K562 (cell line): Measurements from ENCODE around the gene ADD1. TPM values are rescaled to one million over a fixed set of nuclear protein-coding genes. Genes with fewer than 3 reads are reported as not detected.

Experiments
- ATAC-seq: fragments of 200-7000 bp; cut with Tn5 transposase; 3 replicates; pipeline ENCODE4 v1.9.1; 2020; ENCODE audit warnings: moderate library complexity
- BruUV-seq: library from RNA; stranded (reverse); fragments of 400-500 nt; replicated peaks from 2 replicates; lab custom pipeline; 2021; lab: Mats Ljungman, UMichigan
- CTCF ChIA-PET: fragments of 300-600 bp; formaldehyde crosslinking; extraction: SDS; loops from one replicate; lab custom pipeline; 2021; ENCODE audit warnings: low intra/inter-chr PET ratio; lab: Yijun Ruan, JAX
- POLR2A ChIA-PET: fragments of 300-600, 350-650 bp; sonication (Branson Sonifier 250); formaldehyde crosslinking; extraction: SDS; loops from one replicate; lab custom pipeline; 2021; ENCODE audit warnings: antibody characterized with exemption, inconsistent platforms; lab: Yijun Ruan, JAX
- DNase-seq, 4 experiments: peaks; one replicate each; pipeline versions ENCODE4 v3.0.0 to v3.0.0-alpha.2; 2011 to 2018; ENCODE audit warnings: low spot score in 3 of 4, mixed read lengths in 3 of 4; ENCODE audit errors: extremely low read depth in 1 of 4
- FAIRE-seq: peaks from 2 replicates; lab custom pipeline; 2011; peaks lifted over from hg19 to GRCh38; lab: Jason Lieb, UNC
- H2AFZ ChIP-seq: 2 replicates; pipeline ENCODE4 v1.6.0; 2011; ENCODE audit warnings: low read depth, low read length, control low read depth, inconsistent platforms
- H3K27ac ChIP-seq: fragments of 200-600 bp; 3 replicates; pipeline ENCODE4 v1.8.0; 2011; ENCODE audit warnings: low read depth, mild to moderate bottlenecking, control low read depth, inconsistent platforms, low read length, moderate library complexity, mixed read lengths; ENCODE audit errors: extremely low read depth
- H3K27me3 ChIP-seq, 2 experiments: fragments of 300-600 bp in 1 of 2; 2 replicates in 1 of 2; 3 replicates in 1 of 2; pipeline versions ENCODE4 v1.6.0 to v1.8.0; 2011; ENCODE audit warnings: inconsistent platforms in 2 of 2, low read length in 2 of 2, mild to moderate bottlenecking in 1 of 2, mixed read lengths in 1 of 2, moderate library complexity in 1 of 2; ENCODE audit not compliant: control insufficient read depth in 2 of 2, insufficient read depth in 2 of 2
- H3K36me3 ChIP-seq: fragments of 300-600 bp; 3 replicates; pipeline ENCODE4 v1.8.0; 2011; ENCODE audit warnings: mild to moderate bottlenecking, low read length, inconsistent platforms; ENCODE audit not compliant: control insufficient read depth, insufficient read depth
- H3K4me1 ChIP-seq, 2 experiments: fragments of 200-600 bp in 1 of 2; replicated peaks in 1 of 2; 2 replicates in 1 of 2; 3 replicates in 1 of 2; pipeline versions ENCODE4 v1.5.1 to v1.8.0; 2011; ENCODE audit warnings: inconsistent platforms in 2 of 2, low read length in 2 of 2, mild to moderate bottlenecking in 1 of 2, mixed read lengths in 1 of 2, moderate library complexity in 1 of 2; ENCODE audit not compliant: control insufficient read depth in 2 of 2, insufficient read depth in 2 of 2
- H3K4me2 ChIP-seq: 2 replicates; pipeline ENCODE4 v1.6.1; 2011; ENCODE audit warnings: low read length, control low read depth, inconsistent platforms, mixed read lengths; ENCODE audit not compliant: insufficient read depth
- H3K4me3 ChIP-seq: fragments of 200-600 bp; sonication (generic), shearing (Covaris generic); 2 replicates; pipeline ENCODE4 v1.5.1; 2016; ENCODE audit warnings: control low read depth, inconsistent platforms
- H3K79me2 ChIP-seq: fragments of 200-600 bp; 3 replicates; pipeline ENCODE4 v1.8.0; 2011; ENCODE audit warnings: low read length, inconsistent platforms; ENCODE audit not compliant: control insufficient read depth, insufficient read depth
- H3K9ac ChIP-seq, 2 experiments: 2 replicates each; pipeline versions ENCODE4 v1.6.0 to v1.6.1; 2011; ENCODE audit warnings: low read depth in 2 of 2, low read length in 2 of 2, control low read depth in 1 of 2, inconsistent platforms in 1 of 2, mild to moderate bottlenecking in 1 of 2, mixed read lengths in 1 of 2; ENCODE audit not compliant: insufficient read depth in 1 of 2
- H3K9me1 ChIP-seq: one replicate; pipeline ENCODE4 v1.6.0; 2011; ENCODE audit warnings: inconsistent platforms, mild to moderate bottlenecking, low read length, moderate library complexity; ENCODE audit not compliant: control insufficient read depth, insufficient read depth
- H3K9me3 ChIP-seq: replicated peaks from 2 replicates; pipeline ENCODE4 v1.5.1; 2011; ENCODE audit warnings: low read depth, low read length, inconsistent platforms; ENCODE audit not compliant: control insufficient read depth, insufficient read depth
- H4K20me1 ChIP-seq: replicated peaks from 2 replicates; pipeline ENCODE4 v1.6.1; 2011; ENCODE audit warnings: low read length, inconsistent platforms, mixed read lengths; ENCODE audit not compliant: control insufficient read depth, insufficient read depth
- ARID2 ChIP-seq: fragments of 450-650 bp; IDR thresholded peaks from 2 replicates; pipeline ENCODE4 v1.6.1; 2017; ENCODE audit warnings: antibody characterized with exemption, mild to moderate bottlenecking
- EGR1 ChIP-seq: fragments of 450-650 bp; conservative IDR thresholded peaks from 2 replicates; pipeline ENCODE4 v1.6.1; 2017; ENCODE audit warnings: mild to moderate bottlenecking
- FOS ChIP-seq: IDR thresholded peaks from 3 replicates; pipeline ENCODE4 v1.6.1; 2011; ENCODE audit not compliant: insufficient read length; ENCODE audit errors: extremely low read depth
- GABPA ChIP-seq: fragments of 200-800 bp; sonication (Bioruptor generic); conservative IDR thresholded peaks from 2 replicates; pipeline ENCODE4 v1.6.1; 2016; ENCODE audit warnings: low read depth, missing genetic modification characterization, missing compliant biosample characterization
- GATAD2A ChIP-seq: fragments of 450-650 bp; IDR thresholded peaks from 2 replicates; pipeline ENCODE4 v1.6.1; 2017
- STAG1 ChIP-seq: sonication (generic); formaldehyde crosslinking; IDR thresholded peaks from 2 replicates; pipeline ENCODE4 v1.5.0; 2020; ENCODE audit warnings: missing genetic modification reagents, borderline replicate concordance
- XRCC3 ChIP-seq: fragments of 450-650 bp; IDR thresholded peaks from 2 replicates; pipeline ENCODE4 v1.6.1; 2017; ENCODE audit warnings: mild to moderate bottlenecking, moderate library complexity
- ZNF140 ChIP-seq: fragments of 250-450 bp; sonication (Bioruptor Pico); IDR thresholded peaks from 2 replicates; pipeline ENCODE4 v1.8.0; 2021; ENCODE audit warnings: moderate library complexity, mild to moderate bottlenecking, inconsistent platforms
- ZNF408 ChIP-seq: fragments of 250-450 bp; sonication (Bioruptor Pico); IDR thresholded peaks from 2 replicates; pipeline ENCODE4 v1.4.0; 2020; ENCODE audit warnings: low read depth, mild to moderate bottlenecking, moderate library complexity
- ZNF699 ChIP-seq: fragments of 250-450 bp; sonication (Bioruptor Pico); IDR thresholded peaks from 2 replicates; pipeline ENCODE4 v1.8.0; 2021; ENCODE audit warnings: mild to moderate bottlenecking, moderate library complexity; ENCODE audit not compliant: insufficient replicate concordance
- WGBS: fragments of 100-300 bp; shearing (Covaris generic); methylation state at CpG from one replicate; pipeline ENCODE4 v1.1.6; 2016; ENCODE audit warnings: low coverage, mixed read lengths; ENCODE audit not compliant: insufficient coverage; ENCODE audit errors: missing lambda C conversion rate; 5-methylcytosine and 5-hydroxymethylcytosine counted together
- in situ Hi-C: fragments of 300-500 bp; cut with MboI; formaldehyde crosslinking; loops from 4 replicates; pipeline ENCODE4 v1.15.0; 2018; ENCODE audit warnings: inconsistent platforms, mixed read lengths
- intact Hi-C: fragments of 100-400 bp; cut with micrococcal nuclease; formaldehyde crosslinking; loops from 2 replicates; pipeline ENCODE4 v1.14.2; 2022
- polyA plus RNA-seq, 8 experiments: library from polyadenylated mRNA; depleted of rRNA in 4 of 8; stranded (reverse) in 5 of 8; unstranded in 3 of 8; fragments of >200 nt; fragmentation: Nextera tagmentation in 2 of 8; fragmentation: Illumina TruSeq in 1 of 8; extraction: Ambion mirVana in 2 of 8; extraction: Trizol in 1 of 8; gene quantifications; 2 replicates each; pipeline versions ENCODE4 v1.2.1 to v1.2.3, GENCODE V29; 2011 to 2014; ENCODE audit warnings: inconsistent platforms in 1 of 8, missing spikeins in 1 of 8
- total RNA-seq, 7 experiments: library from RNA; depleted of rRNA in 6 of 7; stranded (reverse); fragments of >200 nt in 6 of 7; fragmentation: Illumina TruSeq in 2 of 7; extraction: Trizol in 2 of 7; gene quantifications; 2 replicates each; pipeline versions ENCODE4 v1.2.1 to v1.2.3, GENCODE V29; 2011 to 2021; ENCODE audit warnings: low replicate concordance in 1 of 7
- TF ChIP-seq, protein P1 (sequence below): fragments of 450-650 bp; IDR thresholded peaks from 2 replicates; pipeline ENCODE4 v1.6.1; 2018; ENCODE audit warnings: mild to moderate bottlenecking, low read depth; ENCODE audit not compliant: partially characterized antibody
- TF ChIP-seq, protein P2 (sequence below), 2 experiments: fragments of 150-350 bp in 1 of 2; IDR thresholded peaks; 2 replicates each; pipeline ENCODE4 v1.6.1; 2012 to 2016; ENCODE audit warnings: low read depth in 2 of 2, low read length in 2 of 2, mild to moderate bottlenecking in 1 of 2, moderate library complexity in 1 of 2

The ADD1 gene
- total and polyA plus RNA-seq, 9 of the 15 experiments (the other 6 are each of a cell fraction or from before 2014, with no cell fraction given): 17.5 to 153 (median 74.0) TPM

DNA sequence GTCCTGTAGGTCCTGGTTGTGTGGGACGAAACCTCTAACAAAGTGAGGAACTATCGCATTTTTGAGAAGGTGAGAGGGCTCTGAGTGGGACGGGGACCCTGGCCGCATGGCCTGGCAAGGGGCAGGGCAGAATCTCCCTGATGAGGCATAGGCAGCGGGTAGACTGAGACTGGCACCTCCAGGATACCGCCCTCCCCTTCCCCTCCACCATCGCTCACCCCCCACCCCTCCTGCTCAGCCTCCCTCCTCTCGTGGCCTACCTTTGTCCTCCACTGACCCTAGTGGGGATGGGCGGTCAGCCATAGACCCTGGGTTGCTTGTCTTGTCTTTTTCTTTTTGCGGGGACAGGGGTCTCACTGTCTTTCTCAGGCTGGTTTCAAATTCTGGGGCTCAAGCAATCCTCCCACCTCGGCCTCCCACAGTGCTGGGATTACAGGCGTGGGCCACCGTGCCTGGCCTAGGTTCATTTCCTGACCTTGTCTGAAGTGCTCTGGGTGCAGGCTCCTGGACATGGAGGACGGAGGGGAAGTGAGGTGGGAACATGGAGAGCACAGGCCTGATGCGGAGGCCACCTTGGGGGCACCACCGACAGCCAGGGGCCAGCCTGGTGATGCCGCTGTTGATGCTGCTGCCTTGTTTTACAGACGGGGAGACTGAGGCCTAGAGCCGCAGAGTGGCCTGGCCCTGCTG lies 10.5 kb upstream of the ADD1 start:
- DNase-seq (no peak), FAIRE-seq (no peak), ATAC-seq (no peak)
- H3K36me3 ChIP-seq: no peaks in the 10 kb centered on the region
- H3K4me2 ChIP-seq: no peak overlapping the region
- no peaks in the 10 kb centered on the region for H4K20me1 ChIP-seq
- H3K27me3 ChIP-seq: no peaks in the 10 kb centered on the region
- H2AFZ ChIP-seq: no peak overlapping the region
- no peaks in the 10 kb centered on the region for H3K79me2 ChIP-seq
- CTCF ChIA-PET: no interaction called here
- no peak overlapping the region for H3K27ac ChIP-seq
- no peaks in the 10 kb centered on the region for H3K9me3 ChIP-seq
- TF ChIP-seq ZNF699 (CRISPR knock-in tag) (no peak), GATAD2A (no peak), GABPA (tag) (no peak), STAG1 (CRISPR knock-in tag) (no peak), ZNF140 (CRISPR knock-in tag) (no peak), FOS (no peak), EGR1 (no peak), ARID2 (no peak), ZNF408 (no peak), XRCC3 (no peak)
- TF ChIP-seq, protein P1, sequence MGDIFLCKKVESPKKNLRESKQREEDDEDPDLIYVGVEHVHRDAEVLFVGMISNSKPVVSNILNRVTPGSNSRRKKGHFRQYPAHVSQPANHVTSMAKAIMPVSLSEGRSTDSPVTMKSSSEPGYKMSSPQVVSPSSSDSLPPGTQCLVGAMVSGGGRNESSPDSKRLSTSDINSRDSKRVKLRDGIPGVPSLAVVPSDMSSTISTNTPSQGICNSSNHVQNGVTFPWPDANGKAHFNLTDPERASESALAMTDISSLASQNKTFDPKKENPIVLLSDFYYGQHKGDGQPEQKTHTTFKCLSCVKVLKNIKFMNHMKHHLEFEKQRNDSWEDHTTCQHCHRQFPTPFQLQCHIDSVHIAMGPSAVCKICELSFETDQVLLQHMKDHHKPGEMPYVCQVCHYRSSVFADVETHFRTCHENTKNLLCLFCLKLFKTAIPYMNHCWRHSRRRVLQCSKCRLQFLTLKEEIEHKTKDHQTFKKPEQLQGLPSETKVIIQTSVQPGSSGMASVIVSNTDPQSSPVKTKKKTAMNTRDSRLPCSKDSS: no peak
- TF ChIP-seq, protein P2, sequence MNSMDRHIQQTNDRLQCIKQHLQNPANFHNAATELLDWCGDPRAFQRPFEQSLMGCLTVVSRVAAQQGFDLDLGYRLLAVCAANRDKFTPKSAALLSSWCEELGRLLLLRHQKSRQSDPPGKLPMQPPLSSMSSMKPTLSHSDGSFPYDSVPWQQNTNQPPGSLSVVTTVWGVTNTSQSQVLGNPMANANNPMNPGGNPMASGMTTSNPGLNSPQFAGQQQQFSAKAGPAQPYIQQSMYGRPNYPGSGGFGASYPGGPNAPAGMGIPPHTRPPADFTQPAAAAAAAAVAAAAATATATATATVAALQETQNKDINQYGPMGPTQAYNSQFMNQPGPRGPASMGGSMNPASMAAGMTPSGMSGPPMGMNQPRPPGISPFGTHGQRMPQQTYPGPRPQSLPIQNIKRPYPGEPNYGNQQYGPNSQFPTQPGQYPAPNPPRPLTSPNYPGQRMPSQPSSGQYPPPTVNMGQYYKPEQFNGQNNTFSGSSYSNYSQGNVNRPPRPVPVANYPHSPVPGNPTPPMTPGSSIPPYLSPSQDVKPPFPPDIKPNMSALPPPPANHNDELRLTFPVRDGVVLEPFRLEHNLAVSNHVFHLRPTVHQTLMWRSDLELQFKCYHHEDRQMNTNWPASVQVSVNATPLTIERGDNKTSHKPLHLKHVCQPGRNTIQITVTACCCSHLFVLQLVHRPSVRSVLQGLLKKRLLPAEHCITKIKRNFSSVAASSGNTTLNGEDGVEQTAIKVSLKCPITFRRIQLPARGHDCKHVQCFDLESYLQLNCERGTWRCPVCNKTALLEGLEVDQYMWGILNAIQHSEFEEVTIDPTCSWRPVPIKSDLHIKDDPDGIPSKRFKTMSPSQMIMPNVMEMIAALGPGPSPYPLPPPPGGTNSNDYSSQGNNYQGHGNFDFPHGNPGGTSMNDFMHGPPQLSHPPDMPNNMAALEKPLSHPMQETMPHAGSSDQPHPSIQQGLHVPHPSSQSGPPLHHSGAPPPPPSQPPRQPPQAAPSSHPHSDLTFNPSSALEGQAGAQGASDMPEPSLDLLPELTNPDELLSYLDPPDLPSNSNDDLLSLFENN (IDR thresholded peaks at IDR 0.05; ENCODE audit: low read depth in 2 of 2, low read length in 2 of 2): no peak
- no TSS peak for BruUV-seq
- H3K4me1 ChIP-seq: peaks cover 6 to 71% of the 10 kb centered on the region in 2 experiments; a peak in 3 of 5 replicates
- intact Hi-C loops (no loop called here), in situ Hi-C loops (no loop called here)
- no peaks in the 10 kb centered on the region for H3K9me1 ChIP-seq
- WGBS: 82% methylated on average over 15 of the region's 19 CpGs
- no peak overlapping the region for H3K4me3 ChIP-seq
- POLR2A ChIA-PET: interaction anchor here (0.8 kb wide), 1 partner anchor 27 kb away, joined by 4 read pairs; no protein-coding TSS in a partner anchor
- H3K9ac ChIP-seq: peak overlapping the region in 1 of 2 experiments; percentile 35; a peak in 1 of 4 replicates
